Measurements from ENCODE around the gene SPC25. TPM values are rescaled to one million over a fixed set of nuclear protein-coding genes. Genes with fewer than 3 reads are reported as not detected.

The SPC25 gene
- total and polyA plus RNA-seq, 2 of the 13 experiments (the other 11 are each of a cell fraction or from before 2014, with no cell fraction given), result 11.3 to 26.5 TPM

GRCh38 chr2:168890006-168890782, at the start of gene SPC25 (continued):
- 0 out of 2 replicates have a peak, but pooled peaks have one; percentile 37 for TF ChIP-seq TFE3 (CRISPR knock-in tag; IDR thresholded peaks at IDR 0.05)
- no peak for TF ChIP-seq BCL6 (CRISPR knock-in tag; IDR thresholded peaks at IDR 0.05)
- TF ChIP-seq RORA (CRISPR knock-in tag; IDR thresholded peaks at IDR 0.05), result no peak
- TF ChIP-seq GABPA (IDR thresholded peaks at IDR 0.05; ENCODE audit: low read depth, low read length), result peak; percentile 52; the same call in 1 of the 2 replicates
- TF ChIP-seq GABPA (CRISPR knock-in tag; IDR thresholded peaks at IDR 0.05; ENCODE audit: low read depth), result peak; percentile 85
- TF ChIP-seq PCBP1 (IDR thresholded peaks at IDR 0.05; ENCODE audit: borderline replicate concordance, low read depth, low read length), result 0 out of 2 replicates have a peak, but pooled peaks have one; percentile 34
- peak; percentile 59 for TF ChIP-seq TEAD3 (CRISPR knock-in tag; optimal IDR thresholded peaks at IDR 0.05; ENCODE audit: borderline replicate concordance)
- no peak for TF ChIP-seq PRMT3 (CRISPR knock-in tag; IDR thresholded peaks at IDR 0.05; ENCODE audit: borderline replicate concordance, low read depth)
- TF ChIP-seq CCAR2 (optimal IDR thresholded peaks at IDR 0.05; ENCODE audit: low read depth, low read length), result no peak
- TF ChIP-seq ELF1 (CRISPR knock-in tag; IDR thresholded peaks at IDR 0.05), result peak; percentile 83
- no peak for TF ChIP-seq RFX3 (CRISPR knock-in tag; IDR thresholded peaks at IDR 0.05)
- no peak for TF ChIP-seq TBX3 (IDR thresholded peaks at IDR 0.05; ENCODE audit: borderline replicate concordance)
- TF ChIP-seq MATR3 (CRISPR knock-in tag; IDR thresholded peaks at IDR 0.05), result no peak
- 0 out of 2 replicates have a peak, but pooled peaks have one; percentile 38 for TF ChIP-seq ZSCAN20 (CRISPR knock-in tag; IDR thresholded peaks at IDR 0.05; ENCODE audit: borderline replicate concordance)
- TF ChIP-seq ZNF597 (CRISPR knock-in tag; IDR thresholded peaks at IDR 0.05), result no peak
- no peak for TF ChIP-seq PRPF4 (IDR thresholded peaks at IDR 0.05; ENCODE audit: low read depth, low read length, poor library complexity, severe bottlenecking)
- peak; percentile 98 for TF ChIP-seq KDM5A (IDR thresholded peaks at IDR 0.05; ENCODE audit: borderline replicate concordance, low read length)
- no peak for TF ChIP-seq ETS1 (CRISPR knock-in tag; IDR thresholded peaks at IDR 0.05)
- no peak for TF ChIP-seq ZBTB49 (CRISPR knock-in tag; IDR thresholded peaks at IDR 0.05; ENCODE audit: borderline replicate concordance)
- no peak; the same call in 1 of the 2 replicates for TF ChIP-seq ZFP36L2 (CRISPR knock-in tag; IDR thresholded peaks at IDR 0.05)
- TF ChIP-seq JUNB (CRISPR knock-in tag; IDR thresholded peaks at IDR 0.05; ENCODE audit: borderline replicate concordance), result no peak
- peak; percentile 82; the same call in 1 of the 2 replicates for TF ChIP-seq SP140L (CRISPR knock-in tag; IDR thresholded peaks at IDR 0.05; ENCODE audit: borderline replicate concordance)
- no peak for TF ChIP-seq ZNF3 (CRISPR knock-in tag; IDR thresholded peaks at IDR 0.05)
- TF ChIP-seq GZF1 (CRISPR knock-in tag; IDR thresholded peaks at IDR 0.05), result no peak
- no peak for TF ChIP-seq SRSF9 (IDR thresholded peaks at IDR 0.05; ENCODE audit: borderline replicate concordance, insufficient read depth, low read depth, low read length, poor library complexity, severe bottlenecking)

Measured in HepG2 (cell line).